ENCODE results near the gene ENO3.
A peak's percentile ranks its signal among the peaks of the same experiment; 100 is the strongest.

Gene ENO3

DNA sequence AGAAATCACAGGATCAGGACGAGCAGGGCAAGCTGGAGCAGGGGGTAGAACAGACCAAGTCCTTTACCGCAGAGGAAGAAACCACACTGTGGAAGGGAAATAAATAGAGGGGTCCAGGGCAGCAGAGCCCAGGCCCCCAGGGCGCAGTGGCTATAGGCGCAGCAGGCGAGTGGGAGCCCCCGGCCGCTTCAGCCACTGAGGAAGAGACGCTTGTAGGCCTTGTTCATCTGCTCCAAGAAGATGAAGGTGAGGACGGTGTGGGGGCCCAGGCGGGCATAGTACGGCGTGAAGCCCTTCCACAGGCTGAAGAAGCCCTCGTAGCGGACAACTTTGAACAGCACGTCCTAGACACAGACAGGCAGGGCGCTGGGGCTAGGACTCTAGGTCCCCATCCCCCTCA is 13.4 kb upstream of the ENO3 start:
- DNase-seq (ENCODE audit: low spot score) = no peak

DNA sequence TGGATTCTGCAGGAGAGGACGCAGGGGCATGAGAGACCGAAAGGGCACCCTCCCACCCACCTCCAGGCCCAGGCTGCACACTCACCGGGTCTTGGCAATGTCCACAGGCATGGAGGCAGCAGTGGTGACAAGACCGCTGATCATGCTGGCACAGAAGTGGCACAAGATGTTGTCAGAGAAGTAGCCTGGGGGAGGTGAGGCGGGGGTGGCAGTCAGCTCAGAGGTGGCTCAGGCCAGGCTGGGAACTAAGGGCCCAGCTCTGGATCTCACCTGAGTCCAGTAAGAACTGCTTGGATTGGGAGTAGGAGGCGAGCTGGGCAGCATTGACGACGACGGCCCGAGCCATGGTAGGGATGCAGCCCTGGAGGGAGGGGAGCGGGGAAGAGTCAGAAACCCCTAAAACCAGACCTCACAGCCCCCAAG is 12.8 kb upstream of the ENO3 start:
- no peak for DNase-seq (ENCODE audit: low spot score)

DNA sequence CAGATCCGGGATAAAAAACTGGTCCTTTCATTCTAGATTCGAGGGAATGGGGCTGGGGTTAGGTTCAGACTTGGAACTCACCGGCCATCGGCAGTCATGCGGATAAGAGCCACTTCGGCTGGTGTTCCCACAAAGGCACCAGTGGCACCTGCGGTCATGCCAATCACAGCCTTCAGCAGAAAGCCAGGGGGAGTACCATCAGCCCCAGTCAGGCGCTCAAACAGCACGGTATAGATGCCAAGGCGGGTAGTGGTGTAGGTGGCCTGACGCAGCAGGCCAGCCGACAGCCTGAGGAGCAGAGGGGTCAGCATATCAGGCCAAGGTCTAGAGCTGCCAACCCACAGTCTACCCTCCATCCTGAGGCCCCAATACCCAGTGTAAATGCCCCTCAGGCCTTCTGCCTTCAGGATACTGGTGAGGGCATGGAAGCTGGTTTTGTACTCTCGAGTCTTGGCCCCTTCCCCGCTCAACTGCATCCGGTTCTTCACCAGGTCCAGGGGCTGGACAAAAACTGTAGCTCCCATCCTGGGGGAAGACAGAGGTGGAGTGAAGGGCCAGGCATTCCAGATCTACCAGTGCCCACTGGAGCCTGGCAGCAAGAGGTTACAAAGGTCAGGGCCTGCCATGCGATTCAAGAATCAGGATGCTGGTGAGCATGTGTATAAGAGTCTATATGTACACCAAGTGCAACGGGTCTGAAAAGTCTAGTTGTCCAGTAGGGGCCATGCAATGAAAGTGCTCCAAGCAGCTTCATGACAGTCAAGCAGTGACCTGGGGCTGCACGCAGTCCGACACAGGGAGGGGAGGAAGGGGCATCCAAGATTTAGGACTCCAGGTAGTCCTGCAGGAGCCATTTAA is 12.0 kb upstream of the ENO3 start:
- DNase-seq (ENCODE audit: low spot score) = no peak

DNA sequence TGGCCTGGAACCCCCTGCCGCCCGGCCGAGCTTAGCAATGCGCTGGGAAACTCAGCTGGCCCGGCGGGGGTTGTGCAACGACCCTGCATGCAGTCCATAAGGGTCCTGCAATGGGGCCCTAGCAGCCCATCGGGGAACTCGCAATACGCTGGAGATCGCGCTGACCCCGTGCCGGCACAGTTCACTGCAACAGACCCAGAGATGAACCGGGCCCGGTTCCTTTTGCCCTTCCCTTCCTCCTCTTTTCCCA is 11.4 kb upstream of the ENO3 start:
- no peak for DNase-seq (ENCODE audit: low spot score)

DNA sequence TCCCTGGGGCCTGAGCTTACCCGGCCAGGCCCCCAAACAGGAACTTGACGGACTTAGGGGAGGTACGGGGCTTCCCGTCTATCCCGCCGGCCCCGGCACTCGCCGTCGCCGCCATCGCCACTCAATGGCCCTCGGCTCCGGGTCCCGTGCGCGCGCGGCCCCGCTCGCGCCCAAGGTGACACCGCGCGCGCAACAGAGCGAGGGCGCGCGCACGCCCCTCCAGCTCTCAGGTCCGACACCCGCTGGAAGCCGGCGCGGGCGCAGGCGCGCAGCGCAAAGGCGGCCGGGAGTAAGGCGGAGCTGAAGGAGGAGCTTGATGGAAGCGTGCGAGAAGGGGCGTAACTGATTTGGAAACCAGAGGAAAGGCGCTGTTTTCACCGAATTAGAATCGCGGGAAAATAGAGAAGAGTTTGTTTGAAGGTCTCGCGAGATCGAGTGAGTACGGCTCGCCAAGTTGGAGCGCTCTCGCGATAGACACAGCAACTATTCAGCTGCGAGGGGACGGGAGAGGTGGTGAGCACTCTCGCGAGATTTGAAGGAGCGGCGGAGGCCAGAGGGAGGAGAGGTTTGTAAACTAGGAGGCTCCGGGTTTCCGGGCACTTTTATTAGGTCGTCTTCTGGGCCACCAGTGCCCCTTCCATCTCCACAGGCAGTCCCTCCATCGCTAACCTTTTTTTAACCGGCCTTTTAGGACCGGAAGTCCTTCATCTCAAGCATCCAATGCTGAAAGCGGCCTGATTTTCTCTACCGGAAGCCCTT is 10.9 kb upstream of the ENO3 start, which contains the start of the genes RNF167 and SLC25A11:
RNF167 (plus strand) TSS at position 473 of the 759 bp plus-strand sequence. CDS start 642 bp downstream, outside the sequence.
SLC25A11 (minus strand) TSS at position 251 of the 759 bp plus-strand sequence; CDS start at position 115, 136 bp downstream.
- peak; percentile 84 for DNase-seq (ENCODE audit: low spot score)

DNA sequence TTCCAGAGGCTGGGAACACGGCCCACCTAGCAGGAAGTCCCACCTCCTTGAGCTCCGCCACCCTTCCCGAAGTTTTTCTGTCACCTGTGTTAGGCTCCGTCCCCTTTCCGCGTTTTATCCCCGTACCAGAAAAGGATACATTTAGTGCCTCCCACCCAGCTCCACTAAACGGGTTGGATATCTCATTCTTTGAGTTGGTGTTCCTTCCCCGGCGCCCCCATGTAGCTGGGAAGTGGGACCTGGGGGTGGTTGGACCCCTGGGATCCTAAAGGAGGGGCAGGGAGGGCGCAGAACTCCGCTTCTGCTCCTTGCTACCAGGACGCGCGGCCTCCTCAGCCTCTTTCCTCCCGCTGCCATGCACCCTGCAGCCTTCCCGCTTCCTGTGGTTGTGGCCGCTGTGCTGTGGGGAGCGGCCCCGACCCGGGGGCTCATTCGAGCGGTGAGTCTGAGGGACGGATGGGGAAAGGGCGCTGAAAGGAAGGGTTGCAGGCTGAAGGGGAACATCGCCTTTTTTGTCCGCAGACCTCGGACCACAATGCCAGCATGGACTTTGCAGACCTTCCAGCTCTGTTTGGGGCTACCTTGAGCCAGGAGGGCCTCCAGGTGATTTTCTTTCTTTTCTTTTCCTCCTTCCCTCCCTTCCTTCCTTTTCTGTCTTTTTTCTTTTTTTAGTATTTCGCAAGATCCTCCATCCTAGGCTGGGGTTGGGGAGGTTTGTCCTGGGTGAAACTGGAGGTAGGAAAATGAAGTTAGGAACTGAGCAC is 10.2 kb upstream of the ENO3 start:
- peak; percentile 76 for DNase-seq (ENCODE audit: low spot score)

DNA sequence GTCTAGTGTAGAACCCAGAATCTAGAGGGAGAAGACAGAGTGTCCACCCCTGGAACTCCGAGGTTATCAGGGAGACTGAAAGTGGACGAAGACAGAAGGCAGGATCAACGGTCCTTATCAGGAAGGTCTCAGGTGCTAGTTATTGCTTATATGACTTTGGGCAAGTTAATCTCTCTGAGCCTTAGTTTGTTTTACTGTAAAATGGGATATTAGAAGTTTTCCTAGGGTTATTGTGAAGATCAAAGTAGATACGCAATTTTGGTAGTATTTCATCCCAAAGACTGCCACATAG is 9.7 kb upstream of the ENO3 start:
- no peak for DNase-seq (ENCODE audit: low spot score)

DNA sequence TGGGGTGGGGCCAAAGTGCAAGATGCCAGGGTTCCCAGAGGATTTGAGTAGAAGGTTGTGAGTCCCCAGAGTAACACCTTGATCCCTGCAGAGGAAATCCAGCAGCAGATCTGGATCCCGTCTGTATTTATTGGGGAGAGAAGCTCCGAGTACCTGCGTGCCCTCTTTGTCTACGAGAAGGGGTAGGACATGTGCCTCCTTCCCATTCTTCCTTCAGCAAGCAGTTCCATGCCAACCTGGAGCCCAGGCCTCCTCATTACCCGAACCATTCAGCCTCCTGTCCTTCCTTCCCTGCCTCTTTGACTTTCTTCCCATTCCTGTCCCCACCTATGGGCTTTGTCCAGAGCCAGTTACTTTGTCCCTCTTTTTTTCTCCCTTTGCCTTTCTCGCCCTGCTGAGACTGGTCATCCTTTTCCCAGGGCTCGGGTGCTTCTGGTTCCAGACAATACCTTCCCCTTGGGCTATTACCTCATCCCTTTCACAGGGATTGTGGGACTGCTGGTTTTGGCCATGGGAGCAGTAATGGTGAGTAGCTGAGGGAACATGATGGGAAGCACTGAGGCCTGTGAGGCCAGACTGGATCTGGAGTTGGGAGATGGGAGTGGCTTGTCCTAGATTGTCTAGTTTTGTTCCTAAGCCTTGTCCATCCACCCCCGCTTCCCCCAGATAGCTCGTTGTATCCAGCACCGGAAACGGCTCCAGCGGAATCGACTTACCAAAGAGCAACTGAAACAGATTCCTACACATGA is 8.0 kb upstream of the ENO3 start:
- no peak for DNase-seq (ENCODE audit: low spot score)

DNA sequence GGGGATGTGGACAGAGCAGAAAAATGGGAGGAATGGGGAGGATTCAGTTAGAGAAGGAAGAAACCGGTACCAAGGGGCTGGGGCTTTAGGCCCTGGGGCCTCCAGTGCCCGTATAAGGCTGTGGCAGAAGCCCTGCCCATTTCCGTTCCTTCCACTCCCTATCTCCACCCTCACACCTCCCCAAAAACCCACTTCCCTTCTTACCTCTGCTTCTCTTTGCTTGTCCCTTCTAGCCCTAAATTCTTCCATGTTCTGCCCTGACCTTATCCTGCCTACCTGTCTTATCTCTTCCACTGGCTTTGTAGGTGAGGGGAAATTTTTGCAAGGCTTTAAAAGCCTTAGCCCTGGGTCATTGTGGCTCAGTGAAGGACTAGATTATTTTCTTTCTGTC is 6.8 kb upstream of the ENO3 start:
- no peak for DNase-seq (ENCODE audit: low spot score)

DNA sequence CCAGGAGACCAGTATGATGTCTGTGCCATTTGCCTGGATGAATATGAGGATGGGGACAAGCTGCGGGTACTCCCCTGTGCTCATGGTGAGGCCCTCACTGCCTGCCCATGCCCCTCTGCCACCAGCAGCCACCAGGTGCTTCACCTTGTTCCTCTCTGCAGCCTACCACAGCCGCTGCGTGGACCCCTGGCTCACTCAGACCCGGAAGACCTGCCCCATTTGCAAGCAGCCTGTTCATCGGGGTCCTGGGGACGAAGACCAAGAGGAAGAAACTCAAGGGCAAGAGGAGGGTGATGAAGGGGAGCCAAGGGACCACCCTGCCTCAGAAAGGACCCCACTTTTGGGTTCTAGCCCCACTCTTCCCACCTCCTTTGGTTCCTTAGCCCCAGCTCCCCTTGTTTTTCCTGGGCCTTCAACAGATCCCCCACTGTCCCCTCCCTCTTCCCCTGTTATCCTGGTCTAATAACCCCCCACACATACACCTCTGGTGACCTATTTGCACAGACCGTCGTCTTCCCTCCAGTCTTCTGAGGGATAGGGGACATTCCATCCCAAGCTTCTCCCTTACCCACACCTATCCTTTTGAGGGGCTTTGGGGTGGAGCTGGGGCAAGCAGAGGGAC is 6.3 kb upstream of the ENO3 start:
- DNase-seq (ENCODE audit: low spot score) = no peak

DNA sequence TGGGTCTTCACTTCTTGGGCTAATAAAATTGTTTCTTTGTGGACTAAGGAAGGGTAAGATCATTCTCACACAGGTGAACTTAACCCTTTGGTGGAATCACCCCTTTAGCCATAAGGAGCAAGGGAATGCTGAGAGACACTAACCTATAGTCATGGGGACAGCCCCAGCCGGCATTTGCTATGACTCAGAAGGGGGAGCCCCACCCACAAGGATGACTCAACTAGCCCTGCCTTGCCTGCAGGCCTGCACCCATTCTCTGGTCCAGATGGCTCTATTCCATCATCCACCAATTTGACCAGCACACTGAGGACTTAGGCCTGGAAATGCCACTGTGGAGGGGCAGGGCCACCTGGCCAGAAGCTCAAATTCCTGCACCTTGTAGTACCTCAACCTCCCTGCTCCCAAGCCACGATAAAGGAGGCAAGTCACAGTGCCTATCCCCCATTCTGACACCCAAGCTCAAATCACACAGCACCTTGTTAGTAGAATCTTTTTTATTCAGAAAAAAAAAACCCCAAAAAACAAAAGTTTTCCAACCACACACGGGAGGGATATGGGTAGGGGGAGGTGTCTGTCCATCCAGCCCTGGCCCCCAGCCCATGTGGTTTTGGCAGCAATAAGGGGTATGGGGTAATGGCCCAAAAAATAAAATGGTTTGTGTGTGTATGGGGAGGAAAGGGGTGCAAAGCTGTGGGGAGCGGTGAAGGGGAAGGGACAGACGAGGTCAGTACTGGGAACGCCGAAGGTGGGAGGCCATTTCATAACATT is 5.6 kb upstream of the ENO3 start:
- no peak for DNase-seq (ENCODE audit: low spot score)

DNA sequence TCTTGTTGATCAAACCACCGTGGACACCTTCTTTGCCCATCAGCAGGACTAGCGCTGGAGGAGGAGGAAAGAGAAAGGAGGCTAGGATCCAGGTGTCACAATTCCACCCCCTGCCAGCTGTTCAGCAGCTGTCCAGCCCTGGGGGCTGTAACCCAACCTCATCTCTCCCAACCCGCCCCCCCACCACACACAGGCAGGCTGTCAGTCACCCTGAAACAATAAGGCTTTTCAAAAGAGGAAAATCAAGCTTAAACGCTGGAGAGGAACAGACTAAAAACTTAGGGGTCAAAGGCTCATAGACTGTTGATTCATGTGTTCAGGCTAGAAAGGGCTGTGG is 5.0 kb upstream of the ENO3 start:
- DNase-seq (ENCODE audit: low spot score) = no peak

DNA sequence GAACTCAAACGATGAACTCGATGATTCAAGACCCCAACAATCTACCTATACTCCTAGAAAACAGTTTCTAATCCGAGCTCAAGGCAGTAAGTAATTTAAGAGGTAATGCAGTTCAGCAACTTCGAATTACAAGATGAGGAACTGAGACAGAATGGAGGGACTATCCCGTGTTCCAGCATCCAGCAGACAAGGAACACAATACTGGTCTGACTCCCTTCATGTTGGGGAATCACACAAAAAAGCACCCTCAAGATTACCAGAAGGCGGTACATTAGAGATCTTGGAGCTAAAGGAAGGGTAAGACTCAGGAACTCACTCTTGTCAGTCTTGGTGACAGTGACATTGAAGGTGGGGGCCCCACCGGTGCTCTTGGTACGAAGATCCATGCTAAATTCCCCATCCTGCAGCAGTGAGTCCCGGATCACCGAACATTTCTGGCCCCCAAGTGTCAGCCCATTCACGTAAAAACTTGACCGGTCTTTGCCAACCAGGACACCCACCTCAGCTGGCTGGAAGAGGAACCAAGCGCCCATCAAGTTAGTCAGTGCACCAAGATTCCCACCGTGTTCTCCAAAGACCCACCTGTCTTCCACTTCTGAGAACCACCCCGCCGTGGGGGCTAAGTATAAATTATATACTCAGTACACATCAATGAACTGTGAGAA is 4.5 kb upstream of the ENO3 start:
- no peak for DNase-seq (ENCODE audit: low spot score)

DNA sequence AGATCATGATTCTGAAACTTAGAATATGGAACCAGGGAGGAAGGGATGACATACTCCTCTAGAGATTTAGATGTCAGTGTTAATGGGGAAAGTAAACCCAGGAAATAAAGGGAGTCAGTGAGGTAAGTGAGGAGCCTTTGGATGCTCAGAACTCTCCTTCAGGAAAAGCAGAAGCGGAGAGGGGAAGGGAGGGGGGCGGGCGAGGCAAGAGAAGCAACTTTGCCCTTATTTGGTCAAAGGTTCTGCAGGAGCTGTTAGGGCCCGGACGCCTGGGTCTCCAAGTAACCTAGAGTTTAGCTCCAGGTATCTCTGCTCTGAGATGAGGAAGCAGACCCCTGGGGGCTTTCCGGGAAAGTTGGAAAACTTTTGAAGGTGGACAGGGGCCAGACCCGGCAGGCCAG is 3.9 kb upstream of the ENO3 start:
- no peak for DNase-seq (ENCODE audit: low spot score)

DNA sequence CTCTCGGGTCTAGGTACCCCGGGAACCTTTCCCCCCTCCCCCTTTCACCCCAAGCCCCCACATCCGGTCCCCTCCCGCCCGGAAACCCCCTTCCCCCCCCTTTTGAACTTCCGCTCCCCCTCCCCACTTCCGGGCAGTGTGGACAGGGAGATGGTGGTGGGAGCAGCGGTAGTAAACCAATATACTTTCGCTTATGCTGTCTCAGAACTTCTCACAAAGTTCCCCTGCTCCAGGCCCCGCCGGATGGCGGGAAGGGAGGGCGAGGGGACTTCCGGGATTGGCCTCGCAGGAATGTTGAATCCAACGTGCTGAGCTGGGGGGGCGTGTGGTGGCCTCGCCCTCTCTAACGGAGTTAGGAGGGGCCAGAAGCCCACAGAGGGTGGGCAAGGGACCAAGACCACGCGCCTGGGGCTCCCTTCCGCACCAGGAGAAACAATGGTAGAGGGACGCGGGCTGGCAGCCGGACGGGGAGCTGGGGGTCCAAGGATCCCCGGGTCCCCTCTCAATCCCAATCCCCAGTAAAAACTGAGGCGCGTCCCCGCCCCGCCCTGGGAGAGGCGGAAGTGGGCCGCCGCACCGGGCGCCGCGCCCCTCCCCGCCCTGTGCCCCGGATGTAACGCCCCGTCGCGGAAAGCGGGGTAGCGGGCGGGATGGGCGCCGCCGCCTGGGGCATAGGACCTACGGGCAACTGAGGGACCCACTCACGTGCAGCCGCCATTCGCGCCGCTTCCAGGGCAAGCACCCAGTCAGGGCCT is 3.3 kb upstream of the ENO3 start:
- no peak for DNase-seq (ENCODE audit: low spot score)

DNA sequence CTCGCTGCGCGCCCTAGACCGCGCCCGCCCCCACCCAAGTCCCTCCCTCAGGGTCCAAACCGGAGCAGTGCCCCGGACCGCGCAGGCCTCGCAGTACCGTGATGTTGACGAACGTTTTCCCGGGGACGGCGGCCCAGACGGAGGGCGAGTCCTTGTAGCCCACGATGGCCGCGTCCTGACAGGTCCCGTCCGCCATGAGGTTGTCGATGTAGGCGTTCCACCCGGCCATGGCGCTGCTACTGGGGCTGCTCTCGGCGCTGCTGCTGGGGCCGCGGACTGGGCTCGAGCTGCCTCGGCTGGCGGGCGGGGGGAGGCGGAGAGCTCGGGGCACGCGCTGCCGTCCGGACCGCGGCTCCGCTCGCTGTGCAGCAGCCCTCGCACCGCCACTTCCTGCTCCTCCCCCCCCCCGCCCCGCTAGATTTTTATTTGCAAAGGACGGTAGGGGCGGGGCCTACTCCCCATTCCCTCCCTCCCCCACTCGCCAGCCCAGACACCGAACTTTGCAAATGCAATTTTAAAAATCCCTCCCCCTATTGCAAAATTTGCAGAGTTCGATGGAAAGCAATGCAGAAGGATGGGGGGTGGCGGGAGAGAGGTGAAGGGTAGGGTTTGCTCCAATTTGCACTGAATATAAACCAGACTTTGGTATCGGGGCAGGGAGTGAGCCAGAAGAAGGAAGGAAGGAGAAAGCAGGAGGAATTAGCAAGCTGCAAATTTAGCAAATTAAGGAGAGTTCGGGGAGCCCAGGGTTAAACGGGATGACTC is 2.6 kb upstream of the ENO3 start, which contains the start of gene PFN1:
PFN1 (minus strand) TSS at position 365 of the 765 bp plus-strand sequence; CDS start at position 229, 136 bp downstream.
- peak; percentile 80 for DNase-seq (ENCODE audit: low spot score)

DNA sequence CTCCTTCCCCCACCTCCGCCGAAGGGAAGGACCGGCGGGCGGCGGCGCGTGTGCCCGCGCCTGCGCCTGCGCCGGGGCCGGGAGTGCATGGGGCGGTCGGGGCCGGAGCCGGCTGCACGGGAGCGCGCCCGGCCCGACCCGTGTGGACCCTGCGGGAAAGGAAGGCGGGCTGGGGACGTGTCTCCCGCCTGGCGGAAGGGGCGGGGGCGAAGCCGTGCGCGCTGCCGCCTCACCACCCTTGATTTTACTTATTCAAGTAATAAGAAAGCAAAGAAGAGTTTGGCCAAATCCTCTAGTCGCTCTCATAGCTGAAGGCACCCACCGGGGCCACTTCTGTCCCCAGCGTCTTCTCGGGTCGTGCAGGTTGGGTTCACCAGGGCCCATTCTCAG is 2.0 kb upstream of the ENO3 start:
- DNase-seq (ENCODE audit: low spot score) = peak; percentile 85

DNA sequence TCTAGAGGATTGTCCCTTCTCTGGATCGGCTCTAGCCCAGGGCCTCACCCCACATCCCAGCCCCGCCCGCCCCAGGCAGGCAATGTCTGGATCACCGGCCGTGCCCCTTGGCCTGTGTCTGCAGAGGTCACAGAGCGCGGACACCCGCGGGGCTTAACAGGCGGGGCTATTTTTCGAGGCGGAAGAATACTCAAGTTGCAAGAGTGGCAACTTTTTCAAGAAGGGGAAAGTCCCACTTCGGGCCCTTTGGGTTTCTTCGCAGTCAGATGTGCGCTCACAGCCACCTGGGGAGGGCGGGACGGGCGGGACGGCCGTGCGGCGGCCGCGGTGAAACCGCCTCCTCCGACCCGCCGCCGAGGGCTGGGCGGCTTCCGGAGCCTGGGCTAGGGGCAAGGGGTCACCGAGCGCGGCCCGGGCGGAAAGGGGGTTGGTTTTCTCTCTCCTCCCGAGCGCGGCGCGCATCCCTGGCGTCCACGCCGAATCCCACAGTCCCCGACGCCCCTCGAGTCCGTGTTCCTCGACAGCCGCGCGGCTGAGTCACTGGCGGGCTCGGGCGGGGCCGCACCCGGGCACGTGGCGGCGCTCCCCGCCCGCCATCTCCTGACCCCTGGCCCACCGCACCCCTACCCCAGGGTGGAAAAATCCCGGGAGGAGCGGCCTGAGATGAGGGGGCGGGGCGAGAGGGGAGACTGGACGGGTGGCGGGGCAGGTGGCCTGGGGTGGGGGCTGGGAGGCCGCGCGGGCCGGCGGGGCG is 1.4 kb upstream of the ENO3 start:
- DNase-seq (ENCODE audit: low spot score) = peak; percentile 81
